Measurements from ENCODE around the gene RIMS3. TPM values are rescaled to one million over a fixed set of nuclear protein-coding genes. Genes with fewer than 3 reads are reported as not detected.

The RIMS3 gene
- total RNA-seq, 2 experiments from 2014 or later = 3.0 to 3.9 TPM

Other genes starting within 250 kb of the RIMS3 start
- gene ZFP69B, start 215.2 kb downstream of the RIMS3 start, total RNA-seq = 1 to 10 TPM; 3.5 to 4.1 TPM
- gene ZFP69, start 188.4 kb downstream of the RIMS3 start, total RNA-seq = 1 to 10 TPM; 4.2 to 4.7 TPM
- 10 to 100 TPM in 1 of 2 experiments, 1 to 10 TPM in 1; 8.7 to 10.2 TPM for gene EXO5, start 156.9 kb downstream of the RIMS3 start, total RNA-seq
- gene ZNF684, start 134.0 kb downstream of the RIMS3 start, total RNA-seq = 1 to 10 TPM; 4.2 to 4.4 TPM
- 10 to 100 TPM; 45.6 to 53.8 TPM for gene NFYC, start 26.0 kb upstream of the RIMS3 start, total RNA-seq
- gene KCNQ4, start 118.1 kb upstream of the RIMS3 start, total RNA-seq = under 1 TPM; 0.38 to 0.43 TPM
- 1 to 10 TPM; 6.7 to 7.4 TPM for gene CITED4, start 196.7 kb upstream of the RIMS3 start, total RNA-seq

All from activated CD8-positive, alpha-beta T cell treated with anti-CD3 and anti-CD28 coated beads for 36 hours (primary cell).